Superior temporal gyrus (tissue), 1 donor: ENCODE results near the gene PANK4.
"Not testable (repeated sequence)": the region's sequence is repeated elsewhere in the genome, so short reads cannot be mapped to it uniquely, and the experiment has no call there.

Experiments
- DNase-seq: peaks from one replicate; pipeline ENCODE4 v3.0.0-alpha.2; 2016; ENCODE audit errors: extremely low spot score

PANK4 gene

DNA sequence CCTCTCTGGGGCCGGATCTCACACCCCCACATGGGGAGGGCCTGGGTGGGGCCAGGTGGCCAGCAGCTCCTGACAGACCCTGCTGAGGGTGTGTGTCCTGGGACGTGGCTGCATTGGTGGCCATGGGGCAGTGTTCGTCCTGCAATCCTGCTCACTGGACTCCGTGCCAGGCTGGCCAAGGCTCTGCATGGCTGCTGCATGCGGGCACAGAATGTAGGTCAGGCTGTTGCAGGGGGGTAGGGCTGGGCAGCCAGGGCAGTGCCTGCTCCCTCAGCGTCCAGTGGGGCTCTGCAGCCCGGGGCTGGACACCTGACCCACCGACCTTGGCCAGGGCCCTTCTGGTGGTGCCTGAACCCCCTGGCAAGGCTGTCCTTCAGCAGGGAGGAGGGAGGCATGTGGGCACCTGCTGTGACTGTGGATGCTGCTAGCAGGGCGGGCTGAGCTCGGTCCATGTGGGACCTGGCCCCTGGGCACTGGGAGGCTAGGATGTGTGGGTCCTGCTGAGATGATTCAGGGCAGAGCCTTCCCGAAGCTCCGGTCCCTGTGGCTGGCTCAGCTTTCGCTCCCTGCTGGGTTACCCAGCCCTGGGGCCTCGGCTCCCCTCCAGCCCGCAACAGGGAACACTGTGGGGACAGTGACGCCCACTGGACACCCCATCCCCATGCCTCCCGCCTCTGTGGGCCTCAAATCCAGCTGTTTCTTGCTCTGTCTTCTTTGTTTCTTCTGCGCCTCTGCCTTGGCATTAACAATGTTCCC lies 65.2 kb downstream of the PANK4 start:
- no peak for DNase-seq

DNA sequence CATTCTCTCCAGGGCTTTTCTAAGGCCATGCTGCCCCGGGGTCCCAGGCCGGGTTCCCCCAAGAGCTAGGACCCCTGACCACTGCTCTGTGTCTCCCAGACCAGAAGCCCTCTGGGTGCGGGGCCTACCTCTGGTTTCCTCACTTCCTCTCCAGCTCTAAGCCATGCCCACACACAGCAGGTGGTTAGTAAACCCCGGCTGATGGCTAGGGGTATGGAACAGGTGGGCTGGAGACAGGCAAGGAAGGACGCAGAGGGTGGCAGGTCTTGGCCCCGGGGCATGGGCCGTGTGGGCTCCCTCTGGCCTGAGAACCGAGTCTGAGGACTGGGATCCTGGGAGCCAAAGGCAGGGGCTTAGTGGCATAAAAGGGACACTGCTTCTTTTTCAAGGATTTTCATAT lies 66.2 kb downstream of the PANK4 start:
- no peak for DNase-seq

DNA sequence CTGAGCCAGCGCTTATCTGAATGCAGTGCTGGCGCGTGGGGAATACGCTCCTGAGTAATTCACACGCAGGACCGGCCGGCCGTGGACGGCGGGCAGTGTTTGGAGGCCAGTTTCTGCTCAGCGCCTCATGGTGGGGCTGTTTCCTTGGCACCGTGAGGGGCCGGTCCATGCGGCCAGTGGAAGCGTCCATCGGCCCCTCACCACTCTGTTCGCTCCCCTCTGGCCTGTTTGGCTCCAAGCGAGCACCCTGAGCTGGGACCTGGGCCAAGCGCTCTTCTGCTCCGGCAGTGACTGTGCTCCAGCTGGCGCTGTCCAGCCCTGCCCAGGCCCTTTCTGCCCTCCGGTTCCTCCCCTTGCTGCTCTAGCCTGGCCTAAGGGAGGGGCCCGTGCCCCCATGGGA lies 66.6 kb downstream of the PANK4 start:
- peak; percentile 88 for DNase-seq

DNA sequence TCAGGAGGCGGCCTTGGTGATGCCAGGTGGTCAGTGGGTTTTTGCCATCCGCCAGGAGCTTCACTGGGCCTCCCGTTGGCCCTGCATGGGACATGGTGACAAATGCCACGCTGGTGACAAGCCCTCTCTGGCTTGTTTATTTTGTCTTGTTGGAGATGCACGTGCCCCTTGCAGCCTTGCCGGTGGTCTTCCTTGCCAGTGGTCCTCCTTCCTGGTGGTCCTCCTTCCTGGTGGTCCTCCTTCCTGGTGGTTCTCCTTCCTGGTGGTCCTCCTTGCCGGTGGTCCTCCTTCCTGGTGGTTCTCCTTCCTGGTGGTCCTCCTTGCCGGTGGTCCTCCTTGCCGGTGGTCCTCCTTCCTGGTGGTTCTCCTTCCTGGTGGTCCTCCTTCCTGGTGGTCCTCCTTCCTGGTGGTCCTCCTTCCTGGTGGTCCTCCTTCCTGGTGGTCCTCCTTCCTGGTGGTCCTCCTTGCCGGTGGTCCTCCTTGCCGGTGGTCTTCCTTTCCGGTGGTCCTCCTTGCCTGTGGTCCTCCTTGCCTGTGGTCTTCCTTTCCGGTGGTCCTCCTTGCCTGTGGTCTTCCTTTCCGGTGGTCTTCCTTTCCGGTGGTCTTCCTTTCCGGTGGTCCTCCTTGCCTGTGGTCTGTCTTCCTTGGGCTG lies 67.2 kb downstream of the PANK4 start:
- DNase-seq = not testable (repeated sequence)

DNA sequence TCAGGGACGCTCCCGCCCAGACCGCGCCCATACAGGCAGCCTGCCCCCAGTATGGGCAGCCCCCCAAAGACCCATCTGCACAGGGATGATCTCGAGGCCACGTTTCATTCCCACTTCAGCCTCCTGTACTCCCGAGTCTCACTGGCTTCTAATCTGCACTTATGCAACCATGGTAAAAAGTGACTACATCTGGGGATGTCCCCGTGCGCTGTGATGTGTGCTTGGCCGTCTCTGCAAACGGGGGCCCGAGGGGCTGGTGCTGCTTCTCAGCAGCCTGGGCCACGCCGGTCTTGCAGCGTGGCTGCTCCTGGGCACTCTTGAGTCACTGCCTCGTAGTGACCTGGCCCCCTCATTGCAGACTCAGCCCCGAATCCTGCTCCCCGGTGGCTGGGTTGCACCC lies 67.7 kb downstream of the PANK4 start:
- DNase-seq = no peak
